HEK293 (cell line): ENCODE data around the gene DUSP15.

ENCODE experiments used
- CTCF ChIA-PET: fragments of 350-600 bp; formaldehyde crosslinking; extraction: SDS; loops from one replicate; lab custom pipeline; 2021; ENCODE audit warnings: antibody characterized with exemption; lab: Yijun Ruan, JAX
- POLR2A ChIA-PET: fragments of 300-600 bp; formaldehyde crosslinking; extraction: SDS; loops from one replicate; lab custom pipeline; 2020; ENCODE audit warnings: antibody characterized with exemption, inconsistent platforms; lab: Yijun Ruan, JAX
- H3K27ac ChIP-seq: fragments of 200-500 bp; sonication (Bioruptor generic); 2 replicates; pipeline ENCODE4 v1.5.1; 2014; ENCODE audit warnings: low read depth, low read length, control low read depth, inconsistent platforms; ENCODE audit errors: extremely low read depth
- H3K36me3 ChIP-seq, 2 experiments: fragments of 200-500 bp in 1 of 2; sonication (Bioruptor generic) in 1 of 2; 1 replicate in 1 of 2; 2 replicates in 1 of 2; pipeline ENCODE4 v1.5.1; 2014 to 2017; ENCODE audit warnings: inconsistent platforms in 2 of 2, low read length in 2 of 2; ENCODE audit not compliant: control insufficient read depth in 2 of 2, insufficient read depth in 1 of 2
- H3K4me1 ChIP-seq: fragments of 200-500 bp; sonication (Bioruptor generic); 2 replicates; pipeline ENCODE4 v1.5.1; 2014; ENCODE audit warnings: mild to moderate bottlenecking, low read length, inconsistent platforms; ENCODE audit not compliant: control insufficient read depth, insufficient read depth
- H3K4me3 ChIP-seq: 2 replicates; pipeline ENCODE4 v1.5.1; 2011; ENCODE audit warnings: low read depth, mild to moderate bottlenecking, control low read depth, low read length, moderate library complexity
- H3K9me3 ChIP-seq: fragments of 200-500 bp; sonication (Bioruptor generic); 2 replicates; pipeline ENCODE4 v1.5.1; 2014; ENCODE audit warnings: low read depth, low read length, inconsistent platforms; ENCODE audit not compliant: control insufficient read depth, insufficient read depth
- GLIS1 ChIP-seq: fragments of 450-650 bp; formaldehyde crosslinking; IDR thresholded peaks from 2 replicates; pipeline ENCODE4 v1.5.1; 2016; ENCODE audit warnings: missing biosample characterization, missing genetic modification characterization
- HOXA7 ChIP-seq: sonication (generic); formaldehyde crosslinking; IDR thresholded peaks from 2 replicates; pipeline ENCODE4 v1.8.1; 2022; ENCODE audit warnings: missing genetic modification reagents, borderline replicate concordance
- KLF17 ChIP-seq: fragments of 450-650 bp; formaldehyde crosslinking; IDR thresholded peaks from 2 replicates; pipeline ENCODE4 v1.5.1; 2016; ENCODE audit warnings: missing biosample characterization, missing genetic modification characterization
- OVOL3 ChIP-seq: fragments of 450-650 bp; formaldehyde crosslinking; IDR thresholded peaks from 2 replicates; pipeline ENCODE4 v1.5.1; 2016; ENCODE audit warnings: missing biosample characterization, missing genetic modification characterization
- PATZ1 ChIP-seq: fragments of 450-650 bp; formaldehyde crosslinking; IDR thresholded peaks from 2 replicates; pipeline ENCODE4 v1.5.1; 2016; ENCODE audit warnings: missing biosample characterization, missing genetic modification characterization
- PRDM1 ChIP-seq: fragments of 450-650 bp; formaldehyde crosslinking; IDR thresholded peaks from 2 replicates; pipeline ENCODE4; 2016; ENCODE audit warnings: missing biosample characterization, missing genetic modification characterization
- SP2 ChIP-seq: fragments of 450-650 bp; formaldehyde crosslinking; IDR thresholded peaks from 2 replicates; pipeline ENCODE4 v1.5.1; 2016; ENCODE audit warnings: missing biosample characterization, missing genetic modification characterization
- SP3 ChIP-seq: fragments of 450-650 bp; formaldehyde crosslinking; IDR thresholded peaks from 2 replicates; pipeline ENCODE4 v1.5.1; 2016; ENCODE audit warnings: missing biosample characterization, missing genetic modification characterization
- YY1 ChIP-seq: fragments of 450-650 bp; formaldehyde crosslinking; IDR thresholded peaks from 2 replicates; pipeline ENCODE4 v1.5.1; 2018; ENCODE audit warnings: missing biosample characterization, missing genetic modification characterization
- ZBTB17 ChIP-seq: fragments of 450-650 bp; formaldehyde crosslinking; IDR thresholded peaks from 2 replicates; pipeline ENCODE4 v1.5.1; 2016; ENCODE audit warnings: missing biosample characterization, missing genetic modification characterization
- ZBTB20 ChIP-seq: fragments of 450-650 bp; formaldehyde crosslinking; IDR thresholded peaks from 2 replicates; pipeline ENCODE4 v1.5.1; 2016; ENCODE audit warnings: missing biosample characterization, missing genetic modification characterization
- ZBTB21 ChIP-seq: fragments of 450-650 bp; formaldehyde crosslinking; IDR thresholded peaks from 2 replicates; pipeline ENCODE4 v1.5.1; 2017; ENCODE audit warnings: missing biosample characterization, missing genetic modification characterization
- ZNF335 ChIP-seq: fragments of 450-650 bp; formaldehyde crosslinking; conservative IDR thresholded peaks from 2 replicates; pipeline ENCODE4 v1.5.1; 2016; ENCODE audit warnings: missing biosample characterization, missing genetic modification characterization
- ZNF366 ChIP-seq: fragments of 450-650 bp; formaldehyde crosslinking; conservative IDR thresholded peaks from 2 replicates; pipeline ENCODE4 v1.5.1; 2016; ENCODE audit warnings: missing biosample characterization, missing genetic modification characterization
- ZNF391 ChIP-seq: fragments of 450-650 bp; formaldehyde crosslinking; IDR thresholded peaks from 2 replicates; pipeline ENCODE4 v1.5.1; 2016; ENCODE audit warnings: low read depth, missing biosample characterization, missing genetic modification characterization, borderline replicate concordance
- ZNF394 ChIP-seq: fragments of 450-650 bp; formaldehyde crosslinking; IDR thresholded peaks from 2 replicates; pipeline ENCODE4 v1.5.1; 2016; ENCODE audit warnings: missing biosample characterization, missing genetic modification characterization, mild to moderate bottlenecking, moderate library complexity, borderline replicate concordance
- ZNF48 ChIP-seq: fragments of 450-650 bp; formaldehyde crosslinking; IDR thresholded peaks from 2 replicates; pipeline ENCODE4 v1.5.1; 2016; ENCODE audit warnings: missing biosample characterization, missing genetic modification characterization
- ZNF544 ChIP-seq: fragments of 450-650 bp; formaldehyde crosslinking; IDR thresholded peaks from 2 replicates; pipeline ENCODE4 v1.5.0; 2017; ENCODE audit warnings: missing biosample characterization, missing genetic modification characterization
- ZNF548 ChIP-seq: fragments of 450-650 bp; formaldehyde crosslinking; IDR thresholded peaks from 2 replicates; pipeline ENCODE4 v1.5.1; 2016; ENCODE audit warnings: missing biosample characterization, missing genetic modification characterization
- ZNF560 ChIP-seq: fragments of 450-650 bp; formaldehyde crosslinking; IDR thresholded peaks from 2 replicates; pipeline ENCODE4 v1.5.1; 2017; ENCODE audit warnings: missing biosample characterization, missing genetic modification characterization, borderline replicate concordance
- ZNF610 ChIP-seq: fragments of 450-650 bp; formaldehyde crosslinking; IDR thresholded peaks from 2 replicates; pipeline ENCODE4 v1.5.1; 2016; ENCODE audit warnings: missing biosample characterization, missing genetic modification characterization, borderline replicate concordance
- ZNF776 ChIP-seq: fragments of 450-650 bp; formaldehyde crosslinking; IDR thresholded peaks from 2 replicates; pipeline ENCODE4 v1.5.0; 2017; ENCODE audit warnings: missing biosample characterization, missing genetic modification characterization, borderline replicate concordance
- ZNF791 ChIP-seq: fragments of 450-650 bp; formaldehyde crosslinking; IDR thresholded peaks from 2 replicates; pipeline ENCODE4 v1.5.1; 2016; ENCODE audit warnings: missing biosample characterization, missing genetic modification characterization
- TF ChIP-seq, protein P1 (sequence below): fragments of 450-650 bp; formaldehyde crosslinking; IDR thresholded peaks from 2 replicates; pipeline ENCODE4 v1.5.1; 2016; ENCODE audit warnings: missing biosample characterization, missing genetic modification characterization
- TF ChIP-seq, protein P2 (sequence below): fragments of 450-650 bp; formaldehyde crosslinking; IDR thresholded peaks from 2 replicates; pipeline ENCODE4 v1.5.1; 2016; ENCODE audit warnings: missing biosample characterization, missing genetic modification characterization
- TF ChIP-seq, protein P3 (sequence below): fragments of 450-650 bp; formaldehyde crosslinking; IDR thresholded peaks from 2 replicates; pipeline ENCODE4 v1.5.0; 2017; ENCODE audit warnings: missing biosample characterization, missing genetic modification characterization, borderline replicate concordance

DUSP15 gene

DNA sequence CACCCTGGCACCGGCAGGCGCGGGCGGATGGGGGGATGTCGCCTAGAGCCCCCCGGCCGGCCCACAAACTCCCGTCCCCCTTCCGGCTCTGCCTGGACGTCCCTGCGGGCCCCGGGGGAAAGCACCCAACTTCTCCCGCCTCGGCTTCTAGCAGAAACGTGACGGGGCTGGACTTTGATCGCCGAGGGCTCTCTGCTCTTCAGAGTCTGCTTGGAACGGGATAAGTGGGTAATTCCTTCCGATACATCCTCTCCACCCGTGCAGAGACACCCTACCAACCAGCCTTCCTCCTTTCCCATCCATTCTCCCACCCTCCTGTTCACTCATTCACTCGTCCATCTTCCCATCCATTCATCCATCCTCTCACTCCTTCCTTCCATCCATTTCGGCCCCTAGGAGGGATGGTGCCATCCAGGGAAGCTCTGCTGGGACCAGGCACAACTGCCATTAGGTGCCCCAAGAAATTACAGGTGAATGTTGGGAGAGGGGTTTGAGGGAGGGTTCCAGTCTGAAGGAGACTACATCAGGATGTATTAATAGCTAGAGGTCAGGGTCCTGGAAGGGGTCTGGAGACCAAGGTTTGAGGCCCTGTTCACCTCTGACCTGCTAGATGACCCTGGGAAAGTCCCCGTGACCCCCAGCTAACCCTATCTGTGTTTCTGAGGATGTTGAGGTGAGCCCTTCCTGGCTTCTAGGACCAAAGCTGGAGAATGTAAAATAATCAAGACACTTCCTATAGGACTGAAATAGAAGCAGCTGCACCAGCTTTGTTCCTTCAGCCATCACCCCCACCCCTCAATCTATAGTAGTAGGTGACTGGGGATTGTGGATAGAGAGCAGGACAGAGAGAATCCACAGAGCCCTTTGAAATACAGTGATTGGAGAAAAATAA is 645 bp upstream of the DUSP15 start:
- POLR2A ChIA-PET = interaction anchor here (1.5 kb wide), 1 partner anchor 9 kb away, joined by 4 read pairs; no protein-coding TSS in a partner anchor
- H3K27ac ChIP-seq = peak overlapping the region; percentile 56; the same call in 1 of the 2 replicates
- CTCF ChIA-PET = interaction anchor here (0.9 to 2.9 kb wide), 2 partner anchors 19 to 159 kb away, joined by 3 to 14 read pairs; no protein-coding TSS in a partner anchor
- TF ChIP-seq YY1 (no peak), PRDM1 (tag by site-specific recombination) (peak; percentile 29; the same call in 1 of the 2 replicates), SP2 (tag by site-specific recombination) (peak; percentile 27), SP3 (tag by site-specific recombination) (0 out of 2 replicates have a peak, but pooled peaks have one; percentile 11), ZNF776 (tag by site-specific recombination) (no peak), ZNF394 (tag by site-specific recombination) (no peak), ZNF548 (tag by site-specific recombination) (peak; percentile 83), ZNF544 (tag by site-specific recombination) (no peak), ZNF335 (peak; percentile 53), ZNF791 (tag by site-specific recombination) (no peak), OVOL3 (tag by site-specific recombination) (no peak), ZNF48 (tag by site-specific recombination) (no peak), ZNF391 (no peak), ZNF610 (no peak), ZNF366 (tag by site-specific recombination) (peak; percentile 88), HOXA7 (CRISPR knock-in tag) (no peak), ZBTB21 (tag by site-specific recombination) (no peak), ZBTB17 (peak; percentile 82), ZNF560 (tag by site-specific recombination) (no peak), KLF17 (tag by site-specific recombination) (0 out of 2 replicates have a peak, but pooled peaks have one; percentile 28), PATZ1 (tag by site-specific recombination) (0 out of 2 replicates have a peak, but pooled peaks have one; percentile 23), GLIS1 (tag by site-specific recombination) (0 out of 2 replicates have a peak, but pooled peaks have one; percentile 2), ZBTB20 (peak; percentile 97)
- TF ChIP-seq, protein P1, sequence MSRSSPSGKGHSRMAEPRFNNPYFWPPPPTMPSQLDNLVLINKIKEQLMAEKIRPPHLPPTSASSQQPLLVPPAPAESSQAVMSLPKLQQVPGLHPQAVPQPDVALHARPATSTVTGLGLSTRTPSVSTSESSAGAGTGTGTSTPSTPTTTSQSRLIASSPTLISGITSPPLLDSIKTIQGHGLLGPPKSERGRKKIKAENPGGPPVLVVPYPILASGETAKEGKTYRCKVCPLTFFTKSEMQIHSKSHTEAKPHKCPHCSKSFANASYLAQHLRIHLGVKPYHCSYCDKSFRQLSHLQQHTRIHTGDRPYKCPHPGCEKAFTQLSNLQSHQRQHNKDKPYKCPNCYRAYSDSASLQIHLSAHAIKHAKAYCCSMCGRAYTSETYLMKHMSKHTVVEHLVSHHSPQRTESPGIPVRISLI (tag by site-specific recombination) = no peak
- TF ChIP-seq, protein P2, sequence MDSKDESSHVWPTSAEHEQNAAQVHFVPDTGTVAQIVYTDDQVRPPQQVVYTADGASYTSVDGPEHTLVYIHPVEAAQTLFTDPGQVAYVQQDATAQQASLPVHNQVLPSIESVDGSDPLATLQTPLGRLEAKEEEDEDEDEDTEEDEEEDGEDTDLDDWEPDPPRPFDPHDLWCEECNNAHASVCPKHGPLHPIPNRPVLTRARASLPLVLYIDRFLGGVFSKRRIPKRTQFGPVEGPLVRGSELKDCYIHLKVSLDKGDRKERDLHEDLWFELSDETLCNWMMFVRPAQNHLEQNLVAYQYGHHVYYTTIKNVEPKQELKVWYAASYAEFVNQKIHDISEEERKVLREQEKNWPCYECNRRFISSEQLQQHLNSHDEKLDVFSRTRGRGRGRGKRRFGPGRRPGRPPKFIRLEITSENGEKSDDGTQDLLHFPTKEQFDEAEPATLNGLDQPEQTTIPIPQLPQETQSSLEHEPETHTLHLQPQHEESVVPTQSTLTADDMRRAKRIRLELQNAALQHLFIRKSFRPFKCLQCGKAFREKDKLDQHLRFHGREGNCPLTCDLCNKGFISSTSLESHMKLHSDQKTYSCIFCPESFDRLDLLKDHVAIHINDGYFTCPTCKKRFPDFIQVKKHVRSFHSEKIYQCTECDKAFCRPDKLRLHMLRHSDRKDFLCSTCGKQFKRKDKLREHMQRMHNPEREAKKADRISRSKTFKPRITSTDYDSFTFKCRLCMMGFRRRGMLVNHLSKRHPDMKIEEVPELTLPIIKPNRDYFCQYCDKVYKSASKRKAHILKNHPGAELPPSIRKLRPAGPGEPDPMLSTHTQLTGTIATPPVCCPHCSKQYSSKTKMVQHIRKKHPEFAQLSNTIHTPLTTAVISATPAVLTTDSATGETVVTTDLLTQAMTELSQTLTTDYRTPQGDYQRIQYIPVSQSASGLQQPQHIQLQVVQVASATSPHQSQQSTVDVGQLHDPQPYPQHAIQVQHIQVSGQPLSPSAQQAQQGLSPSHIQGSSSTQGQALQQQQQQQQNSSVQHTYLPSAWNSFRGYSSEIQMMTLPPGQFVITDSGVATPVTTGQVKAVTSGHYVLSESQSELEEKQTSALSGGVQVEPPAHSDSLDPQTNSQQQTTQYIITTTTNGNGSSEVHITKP = peak; percentile 26
- TF ChIP-seq, protein P3, sequence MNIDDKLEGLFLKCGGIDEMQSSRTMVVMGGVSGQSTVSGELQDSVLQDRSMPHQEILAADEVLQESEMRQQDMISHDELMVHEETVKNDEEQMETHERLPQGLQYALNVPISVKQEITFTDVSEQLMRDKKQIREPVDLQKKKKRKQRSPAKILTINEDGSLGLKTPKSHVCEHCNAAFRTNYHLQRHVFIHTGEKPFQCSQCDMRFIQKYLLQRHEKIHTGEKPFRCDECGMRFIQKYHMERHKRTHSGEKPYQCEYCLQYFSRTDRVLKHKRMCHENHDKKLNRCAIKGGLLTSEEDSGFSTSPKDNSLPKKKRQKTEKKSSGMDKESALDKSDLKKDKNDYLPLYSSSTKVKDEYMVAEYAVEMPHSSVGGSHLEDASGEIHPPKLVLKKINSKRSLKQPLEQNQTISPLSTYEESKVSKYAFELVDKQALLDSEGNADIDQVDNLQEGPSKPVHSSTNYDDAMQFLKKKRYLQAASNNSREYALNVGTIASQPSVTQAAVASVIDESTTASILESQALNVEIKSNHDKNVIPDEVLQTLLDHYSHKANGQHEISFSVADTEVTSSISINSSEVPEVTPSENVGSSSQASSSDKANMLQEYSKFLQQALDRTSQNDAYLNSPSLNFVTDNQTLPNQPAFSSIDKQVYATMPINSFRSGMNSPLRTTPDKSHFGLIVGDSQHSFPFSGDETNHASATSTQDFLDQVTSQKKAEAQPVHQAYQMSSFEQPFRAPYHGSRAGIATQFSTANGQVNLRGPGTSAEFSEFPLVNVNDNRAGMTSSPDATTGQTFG = no peak
- TF ChIP-seq, all 188 proteins: peak for 12
- Histone ChIP-seq H3K9me3 (no peaks in the 10 kb centered on the region), H3K4me1 (no peaks in the 10 kb centered on the region), H3K4me3 (peak overlapping the region; percentile 48), H3K36me3 (no peaks in the 10 kb centered on the region)
